GM21447 (cell line): ENCODE measurements around the gene HEXB.
"Not testable (repeated sequence)": the region's sequence is repeated elsewhere in the genome, so short reads cannot be mapped to it uniquely, and the experiment has no call there.

Experiments
- ATAC-seq: cut with Tn5 transposase; IDR thresholded peaks from one replicate; pipeline ENCODE4 v1.9.1; 2021; ENCODE audit not compliant: unreplicated experiment

Gene HEXB

GRCh38 chr5:74725331-74725730 lies 40.3 kb downstream of the HEXB start:
- no peak for ATAC-seq

DNA sequence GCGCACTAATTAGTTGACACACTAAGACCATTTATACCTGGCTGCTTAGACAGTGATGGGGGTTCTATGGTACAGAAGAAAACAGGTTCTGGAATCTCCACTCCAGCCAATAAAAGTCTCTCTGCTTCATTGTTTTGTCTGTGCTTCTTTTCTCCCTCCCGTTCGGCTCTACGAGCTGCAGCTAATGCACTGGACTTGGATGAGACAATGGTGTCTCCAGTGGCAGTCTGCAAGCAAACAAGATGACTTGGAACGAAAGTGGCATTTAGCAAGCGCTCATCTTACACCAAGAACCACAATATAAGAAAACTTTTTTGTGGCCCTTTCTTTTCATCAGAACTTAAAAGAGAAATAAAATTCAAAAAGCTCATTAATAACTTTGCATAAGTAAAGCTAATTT lies 51.7 kb downstream of the HEXB start:
- no peak for ATAC-seq

DNA sequence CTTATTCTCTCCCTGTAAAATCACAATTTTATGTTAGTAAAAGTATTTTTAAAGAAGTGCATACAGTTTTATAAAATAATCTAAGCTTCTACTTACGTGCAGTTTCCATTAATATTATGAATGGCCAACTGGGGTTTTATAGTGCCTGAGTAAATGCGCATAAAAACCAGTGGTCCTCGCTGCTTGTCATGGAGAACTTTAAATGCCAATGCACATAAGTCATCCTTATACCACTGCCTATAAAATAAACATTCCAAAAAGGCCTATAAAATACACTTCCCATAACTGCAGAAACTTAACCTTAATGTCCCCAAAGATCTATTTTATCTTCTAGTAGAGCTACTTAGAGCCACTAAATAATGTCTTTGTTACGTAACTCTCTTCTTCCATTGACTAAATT lies 53.4 kb downstream of the HEXB start:
- no peak for ATAC-seq

GRCh38 chr5:74748742-74749141 lies 63.7 kb downstream of the HEXB start:
- ATAC-seq: not testable (repeated sequence)

DNA sequence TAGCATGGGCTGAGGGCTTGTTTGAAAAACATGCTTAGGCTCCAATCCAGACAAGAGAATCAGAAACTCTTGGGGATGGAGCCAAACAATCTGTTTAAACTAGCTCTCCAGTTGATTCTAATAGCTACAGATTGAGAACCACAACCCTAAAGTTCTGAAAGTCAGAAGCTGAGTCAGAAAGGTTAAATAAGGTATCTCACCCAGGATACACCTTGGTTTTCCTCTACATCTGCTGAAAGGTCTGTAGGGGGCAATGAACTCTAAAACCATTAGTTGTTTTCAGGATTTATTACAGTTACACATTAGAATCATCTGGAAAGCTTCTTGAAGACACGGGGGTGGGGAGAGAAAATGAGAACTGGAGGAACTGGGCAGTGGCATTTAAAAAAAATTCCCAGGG lies 76.2 kb downstream of the HEXB start:
- ATAC-seq: no peak

DNA sequence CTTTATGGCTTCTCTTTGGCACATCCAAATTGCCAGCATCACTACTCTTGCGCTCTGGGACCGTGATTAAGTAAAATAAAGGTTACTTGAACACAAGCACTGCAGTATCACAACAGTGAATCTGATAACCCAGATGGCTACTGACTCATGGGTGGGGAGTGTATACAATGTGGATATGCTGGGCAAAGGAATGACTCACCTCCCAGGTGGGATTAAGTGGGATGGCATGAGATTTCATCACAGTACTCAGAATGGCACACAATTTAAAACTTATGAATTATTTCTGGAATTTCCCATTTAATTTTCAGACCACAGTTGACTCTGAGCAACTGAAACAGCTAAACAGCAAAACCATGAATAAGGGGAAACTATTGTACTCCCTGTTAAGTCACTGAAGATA lies 77.6 kb downstream of the HEXB start:
- no peak for ATAC-seq

- ATAC-seq: no peak
Measured at GRCh38 chr5:74763504-74763903, 78.5 kb downstream of the HEXB start.

DNA sequence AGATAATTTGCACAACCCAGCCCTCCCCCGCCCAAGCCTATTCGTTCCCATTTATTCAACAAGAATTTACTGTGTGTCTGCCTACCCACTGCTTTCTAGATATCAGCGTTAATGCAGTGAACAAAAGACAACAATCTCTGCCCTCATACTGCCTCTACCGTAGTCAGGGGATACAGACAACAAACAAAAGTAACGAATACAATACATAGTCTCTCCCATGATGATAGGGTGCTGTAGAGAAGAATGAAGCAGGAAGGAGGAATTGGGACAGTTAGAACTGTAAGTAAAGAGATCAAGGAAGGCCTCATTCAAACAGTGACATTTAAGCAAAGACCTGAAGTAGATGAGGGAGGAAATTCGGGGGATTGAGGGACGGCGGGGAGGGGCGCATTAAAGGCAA lies 80.2 kb downstream of the HEXB start:
- ATAC-seq: no peak

DNA sequence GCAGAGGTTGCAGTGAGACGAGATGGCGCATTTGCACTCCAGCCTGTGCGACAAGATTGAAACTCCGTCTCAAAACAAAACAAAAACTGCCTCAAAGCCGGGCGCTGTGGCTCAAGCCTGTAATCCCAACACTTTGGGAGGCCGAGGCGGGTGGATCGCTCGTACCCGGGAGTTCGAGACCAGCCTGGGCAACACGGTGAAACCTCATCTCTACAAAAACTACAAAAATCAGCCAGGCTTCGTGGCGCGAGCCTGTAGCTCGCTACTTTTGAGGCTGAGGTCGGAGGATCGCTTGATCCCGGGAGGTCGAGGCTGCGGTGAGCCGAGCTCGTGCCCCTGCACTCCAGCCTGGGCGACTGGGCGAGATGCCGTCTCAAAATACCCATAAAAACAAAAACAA lies 80.9 kb downstream of the HEXB start:
- ATAC-seq: no peak

GRCh38 chr5:74766418-74766848 lies 81.4 kb downstream of the HEXB start:
- ATAC-seq: peak; percentile 33

GRCh38 chr5:74766849-74767578 lies 82.0 kb downstream of the HEXB start, which contains the start of the genes GFM2 and NSA2:
TSS of gene GFM2 (minus strand) at chr5:74767117. CDS start at chr5:74763742, 3,375 bp downstream.
TSS of gene NSA2 (plus strand) at chr5:74767249. CDS start at chr5:74767361, 112 bp downstream.
- peak; percentile 91 for ATAC-seq

DNA sequence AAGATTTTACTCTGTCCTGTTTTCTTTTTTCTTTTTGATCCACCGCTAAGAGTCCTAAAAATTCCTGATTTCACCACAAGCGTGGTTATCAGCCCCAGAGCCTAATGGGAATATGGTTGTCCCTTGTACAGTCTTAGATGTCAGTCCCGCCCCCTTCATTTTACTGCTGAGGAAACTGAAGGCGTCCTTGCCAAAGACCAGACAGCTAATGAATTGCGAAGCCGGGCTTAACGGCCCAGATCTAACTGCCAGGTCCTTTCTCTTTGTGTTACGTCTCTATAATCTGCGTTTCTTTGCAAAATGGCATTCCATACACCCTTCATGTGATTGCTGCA lies 82.5 kb downstream of the HEXB start:
- ATAC-seq: peak; percentile 23
